HG02642 (cell line): ENCODE data around the gene NCS1.
A peak's percentile ranks its signal among the peaks of the same experiment; 100 is the strongest.

ENCODE experiments used
- ATAC-seq: cut with Tn5 transposase; IDR thresholded peaks from one replicate; pipeline ENCODE4 v1.9.1; 2021; ENCODE audit warnings: mild to moderate bottlenecking; ENCODE audit not compliant: unreplicated experiment, poor library complexity

NCS1 gene

DNA sequence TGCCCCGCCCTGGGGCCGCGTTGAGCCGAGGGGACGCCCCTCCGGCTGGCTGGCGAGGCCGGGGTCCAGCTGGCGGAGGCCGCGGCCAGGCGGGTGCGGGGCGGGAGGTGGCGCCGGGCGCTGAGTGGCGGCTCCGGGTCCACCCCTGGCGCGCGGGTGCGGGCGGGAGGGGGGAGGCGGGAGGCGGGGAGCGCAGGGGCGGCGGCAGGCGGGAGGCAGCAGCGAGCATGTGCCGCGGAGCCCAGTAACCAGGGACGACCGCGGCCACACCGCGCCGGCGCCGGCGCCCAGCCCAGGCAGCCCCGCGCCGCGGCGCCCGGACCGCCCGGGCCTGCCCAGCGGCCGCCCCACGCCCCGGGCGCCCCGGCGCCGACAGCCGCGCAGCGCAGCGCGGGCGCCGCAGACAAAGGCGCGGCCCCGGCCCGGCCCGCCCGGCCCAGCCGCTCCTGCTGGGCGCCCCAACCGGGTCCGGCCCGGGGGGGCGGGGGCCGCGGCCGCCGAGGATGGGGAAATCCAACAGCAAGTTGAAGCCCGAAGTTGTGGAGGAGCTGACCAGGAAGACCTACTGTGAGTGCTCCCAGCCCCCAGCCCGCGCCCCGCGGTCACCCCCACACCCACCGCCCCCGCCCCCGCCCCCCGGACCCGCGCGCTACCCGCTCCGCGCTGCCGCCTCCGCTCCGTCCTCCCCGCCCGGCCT lies at the start of gene NCS1:
TSS of gene NCS1 (plus strand) at position 244 of the 697 bp plus-strand sequence. CDS start at position 504, 260 bp downstream.
- no peak for ATAC-seq

DNA sequence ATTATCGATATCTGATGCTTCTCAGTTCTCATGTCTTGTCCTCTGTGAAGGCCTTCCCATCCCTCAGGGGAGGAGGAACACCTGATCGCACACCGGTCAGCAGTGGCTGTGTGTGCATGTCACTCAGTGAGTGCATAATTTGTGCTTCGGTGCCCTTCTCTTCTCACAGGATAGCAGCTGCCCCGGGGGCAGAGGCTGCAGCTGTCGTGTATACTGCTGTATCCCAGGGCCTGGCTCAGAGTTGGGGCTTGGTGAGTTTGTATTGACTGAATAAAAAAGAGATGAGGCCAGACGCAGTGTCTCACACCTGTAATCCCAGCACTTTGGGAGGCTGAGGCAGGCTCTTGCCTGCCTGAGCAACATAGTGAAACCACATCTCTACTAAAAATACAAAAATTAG lies 49.7 kb upstream of the NCS1 start:
- no peak for ATAC-seq

DNA sequence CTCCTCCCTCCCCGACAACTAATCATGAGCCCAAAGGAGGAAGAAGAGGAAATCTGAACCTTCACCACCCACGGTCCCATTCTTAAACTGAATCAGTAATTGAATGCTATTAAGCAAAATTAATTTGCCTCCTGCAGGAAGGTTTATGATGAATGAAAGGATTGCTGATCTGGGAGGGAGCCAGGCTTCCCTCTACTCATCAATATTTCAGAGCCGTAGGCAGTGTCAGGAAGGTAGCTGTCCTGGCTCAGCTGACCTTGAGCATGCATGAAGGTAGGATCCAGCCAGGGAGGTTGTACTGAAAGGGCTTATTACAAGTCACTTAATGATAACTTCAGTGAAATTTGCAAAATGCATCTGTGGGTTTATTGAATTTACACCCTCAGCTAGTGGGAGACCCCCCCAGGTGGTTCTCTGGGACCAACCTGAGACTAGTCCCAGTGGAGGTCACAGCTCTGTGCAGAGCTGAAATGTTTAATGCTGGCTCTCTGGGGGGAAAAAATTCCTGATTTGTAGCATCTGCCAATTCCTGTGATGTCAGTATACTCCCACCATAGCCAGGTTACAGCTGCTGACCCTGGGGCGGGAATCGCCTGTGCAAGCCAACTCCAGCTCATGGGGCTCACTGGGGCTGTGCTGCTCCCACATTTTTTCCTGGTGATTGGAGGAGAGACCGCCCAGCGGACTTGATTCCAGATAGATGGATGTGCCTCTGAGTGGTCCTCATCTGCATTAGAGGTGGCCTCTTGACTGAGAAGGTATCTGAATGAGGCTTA lies 47.9 kb upstream of the NCS1 start:
- no peak for ATAC-seq

DNA sequence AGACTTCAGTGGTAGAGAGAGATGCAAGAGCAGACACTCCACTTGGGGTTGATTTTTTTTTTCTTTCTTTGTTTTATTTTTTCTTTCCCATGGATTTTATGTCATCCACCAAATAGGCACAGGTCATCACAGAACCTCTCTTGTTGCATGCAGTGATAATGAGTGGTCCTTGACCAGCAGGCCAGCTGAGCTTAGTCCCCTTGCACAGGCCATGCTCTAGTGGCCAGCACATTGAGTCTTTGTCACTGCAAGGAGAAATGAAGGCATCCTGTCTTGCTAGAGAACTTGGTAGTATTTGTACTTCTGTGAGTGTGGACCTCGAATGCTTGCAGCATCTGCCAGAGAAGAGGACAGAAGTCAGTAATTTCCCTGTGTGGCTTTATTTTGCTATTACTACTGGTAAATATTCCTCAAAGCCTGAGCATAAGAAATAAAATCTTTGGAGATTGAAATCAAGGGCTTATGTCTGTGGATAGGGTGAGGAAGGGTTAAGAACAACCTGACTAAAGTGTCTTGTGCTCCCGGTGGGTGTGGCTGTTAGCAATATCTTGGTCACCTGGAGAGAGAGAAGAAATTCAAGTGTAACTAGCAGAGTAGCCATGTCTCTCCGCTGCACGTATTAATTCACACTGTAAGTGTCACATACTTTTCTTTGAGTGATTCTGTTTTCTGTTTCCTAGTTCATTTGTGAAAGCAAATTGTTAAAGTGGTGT lies 45.3 kb upstream of the NCS1 start:
- ATAC-seq: no peak

DNA sequence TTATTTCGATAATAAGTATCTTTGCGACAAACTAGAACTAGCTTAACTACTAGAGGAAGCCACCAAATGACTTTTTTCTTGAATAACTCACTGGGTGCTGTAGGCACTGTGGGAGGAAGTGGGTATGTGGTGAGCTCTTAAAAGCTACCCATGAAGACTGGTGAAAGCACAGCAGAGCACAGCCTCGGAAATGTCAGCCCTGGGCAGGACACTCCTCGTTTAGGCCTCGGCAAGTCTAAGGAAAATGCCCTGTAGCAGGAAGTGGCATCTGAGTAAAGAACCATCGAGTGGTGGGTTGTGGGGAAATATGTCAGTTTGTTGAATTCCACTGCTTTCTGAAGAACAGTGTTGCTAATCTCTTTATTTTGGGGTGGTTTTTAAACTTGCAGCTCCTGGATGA lies 44.0 kb upstream of the NCS1 start:
- ATAC-seq: peak; percentile 45

DNA sequence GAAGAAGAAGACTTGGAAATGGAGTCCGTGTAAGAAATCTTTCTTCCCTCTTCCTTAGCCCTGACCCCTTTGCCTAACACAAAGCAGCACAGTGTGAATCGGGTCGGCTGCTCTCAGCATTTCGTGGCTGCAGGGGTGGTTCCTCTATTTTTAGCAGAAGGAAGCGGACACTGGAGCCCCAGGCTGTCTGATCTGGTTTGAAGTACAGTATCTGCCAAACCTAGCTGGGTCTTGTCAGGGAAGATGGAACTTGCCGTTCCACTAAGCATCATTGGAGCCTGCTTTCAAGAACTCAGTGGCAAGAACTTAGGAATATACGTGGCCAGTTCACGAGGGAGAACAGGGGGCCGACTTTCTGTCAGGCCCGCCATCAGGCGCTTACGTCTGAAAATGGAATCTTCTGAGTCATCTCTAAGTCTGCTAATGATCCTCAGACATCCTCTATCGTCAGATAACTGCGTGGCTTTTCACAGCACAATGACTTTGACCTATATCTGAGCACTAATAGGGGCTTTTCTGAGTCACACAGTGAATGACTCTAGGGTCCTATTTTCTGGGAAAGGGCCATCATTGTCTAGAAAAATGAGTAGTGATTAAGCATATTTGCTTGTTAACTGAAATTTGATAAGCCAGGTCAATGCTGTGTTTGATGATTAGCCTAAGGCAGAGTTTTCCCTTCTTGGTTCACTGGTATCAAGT lies 43.3 kb upstream of the NCS1 start:
- ATAC-seq: peak; percentile 69

DNA sequence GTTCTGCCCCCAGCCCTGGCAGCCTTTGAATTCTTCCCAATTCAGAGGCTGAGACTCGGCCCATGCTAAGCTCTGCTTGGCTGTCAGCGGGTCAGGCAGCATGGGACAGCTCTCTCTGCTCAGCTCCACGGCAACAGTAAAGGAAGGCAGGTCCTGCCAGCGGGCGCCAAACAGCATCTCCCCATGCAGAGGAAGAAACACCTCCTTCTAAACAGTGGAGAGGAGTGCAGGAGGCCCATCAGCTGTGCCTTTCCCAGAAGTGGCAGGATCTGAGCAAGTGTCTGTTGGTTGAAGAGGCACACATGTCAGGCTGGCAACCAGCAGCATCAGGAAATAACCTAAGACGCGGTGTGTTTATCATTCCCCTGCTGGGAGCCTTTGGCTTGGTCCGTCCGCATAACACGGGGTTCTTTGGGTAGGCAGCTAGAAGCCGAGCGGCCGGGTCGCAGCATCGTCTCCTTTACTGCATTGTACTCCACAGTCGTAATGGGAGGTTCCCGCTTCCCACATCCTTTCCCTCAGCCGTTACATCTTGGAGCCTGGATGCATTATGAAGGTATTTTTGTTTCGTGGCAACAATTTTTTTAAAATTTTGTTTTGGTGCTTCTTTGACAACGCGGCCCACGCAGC lies 42.7 kb upstream of the NCS1 start:
- ATAC-seq: no peak

DNA sequence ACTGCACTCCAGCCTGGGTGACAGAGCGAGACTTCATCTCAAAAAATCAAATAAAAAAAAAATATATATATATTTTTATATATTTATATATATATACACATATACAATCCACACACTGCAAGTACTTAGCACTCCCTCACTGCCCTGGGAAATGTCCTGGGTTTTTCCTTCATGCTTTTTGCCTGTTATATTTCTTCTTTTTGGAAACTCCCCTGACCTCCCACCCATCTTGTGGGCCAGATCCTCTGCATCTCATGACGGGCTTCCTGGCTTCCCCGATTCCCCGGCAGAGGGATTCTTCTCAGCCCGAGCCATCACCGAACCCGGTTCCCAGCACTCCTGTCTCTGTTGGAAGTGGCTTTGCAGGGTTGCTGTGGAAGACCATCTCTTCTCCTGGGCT lies 39.5 kb upstream of the NCS1 start:
- ATAC-seq: no peak

DNA sequence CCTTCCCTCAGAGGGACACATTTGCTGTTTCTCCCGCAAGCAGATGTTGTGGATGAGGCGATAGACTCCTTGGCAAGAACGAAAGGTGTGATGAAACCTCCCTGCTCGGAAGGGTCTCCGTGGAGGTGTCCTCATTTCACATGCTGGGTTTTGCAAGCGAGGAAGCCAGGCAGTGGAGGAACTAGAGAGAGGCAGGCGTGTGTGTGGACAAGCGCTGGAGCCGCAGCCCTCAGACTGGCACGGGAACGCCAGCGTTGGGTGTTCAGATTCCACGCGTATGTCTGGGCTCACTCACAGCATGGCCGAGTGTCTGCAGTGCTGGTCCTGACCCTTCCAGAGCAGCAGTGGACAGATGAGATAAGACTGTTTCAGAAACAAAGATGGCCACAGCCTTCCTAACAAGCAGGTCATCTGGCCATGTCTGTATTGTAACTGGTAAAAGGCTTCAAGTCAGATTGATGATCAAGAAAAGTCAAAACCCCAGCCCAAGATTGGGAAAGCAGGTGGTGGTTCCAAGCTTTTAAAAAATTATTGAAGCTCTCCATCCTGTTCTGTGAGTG lies 35.0 kb upstream of the NCS1 start:
- ATAC-seq: no peak

DNA sequence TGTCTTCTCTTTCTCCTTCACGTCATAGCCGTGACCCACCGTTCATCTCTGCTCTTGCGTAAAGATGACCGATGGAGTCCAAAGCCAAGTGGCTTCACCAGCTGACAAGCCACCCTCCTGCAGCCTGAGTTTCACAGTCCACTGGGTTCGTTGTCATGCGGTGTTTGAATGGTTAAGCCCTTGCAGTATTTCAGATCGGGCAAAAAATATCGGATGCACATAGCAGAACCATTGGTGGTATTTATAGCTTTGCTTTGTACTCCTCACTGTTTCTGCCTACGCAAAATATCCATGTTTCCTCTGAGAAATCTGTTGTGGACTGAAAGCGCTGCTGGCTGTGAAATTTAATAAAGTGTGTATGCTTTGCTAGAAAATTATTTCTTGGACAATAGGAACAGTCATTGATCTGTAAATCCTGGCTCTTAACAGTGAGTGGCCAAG lies 34.5 kb upstream of the NCS1 start:
- no peak for ATAC-seq

DNA sequence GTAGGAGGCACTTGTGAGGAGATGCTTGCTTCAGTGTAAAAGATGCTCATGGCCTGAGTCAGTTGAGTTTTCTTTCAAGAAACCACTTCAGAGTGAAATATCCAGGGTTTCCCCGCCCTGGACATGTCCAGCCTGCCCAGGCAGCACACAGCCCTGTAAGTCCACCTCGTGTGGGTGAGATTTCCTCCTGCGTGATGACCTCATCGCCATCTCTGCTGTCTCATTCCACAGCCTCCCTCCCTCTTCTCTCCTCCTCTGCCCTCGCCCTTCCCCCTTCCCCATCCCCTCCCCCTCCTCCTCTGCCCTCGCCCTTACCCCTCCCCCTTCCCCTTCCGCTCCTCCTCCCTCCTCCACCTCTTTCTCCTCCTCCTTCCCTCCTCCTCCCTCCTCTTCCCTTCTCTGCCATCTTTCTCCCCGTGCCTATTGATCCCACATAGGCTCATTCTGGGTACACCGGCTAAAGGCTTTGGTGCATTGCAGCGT lies 34.0 kb upstream of the NCS1 start:
- no peak for ATAC-seq

DNA sequence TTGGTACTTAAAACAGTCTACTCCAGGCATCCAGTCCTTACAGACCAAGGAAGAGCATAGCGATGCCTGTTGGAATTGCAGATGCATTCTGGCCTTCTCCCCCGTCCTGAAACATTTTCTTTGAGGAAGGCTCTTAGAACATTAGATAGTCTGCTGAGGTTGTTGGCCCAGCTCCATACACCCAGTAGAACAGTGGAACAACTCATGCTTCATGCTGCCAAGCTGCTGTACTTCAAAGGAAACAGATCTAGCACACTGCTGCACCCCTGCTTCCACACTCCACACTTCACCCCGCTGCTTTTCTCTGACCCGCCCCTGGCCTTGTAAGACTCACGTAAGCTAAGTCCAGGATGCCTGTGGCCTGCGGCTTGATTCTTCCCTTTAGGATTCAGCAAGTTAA lies 33.4 kb upstream of the NCS1 start:
- ATAC-seq: no peak

DNA sequence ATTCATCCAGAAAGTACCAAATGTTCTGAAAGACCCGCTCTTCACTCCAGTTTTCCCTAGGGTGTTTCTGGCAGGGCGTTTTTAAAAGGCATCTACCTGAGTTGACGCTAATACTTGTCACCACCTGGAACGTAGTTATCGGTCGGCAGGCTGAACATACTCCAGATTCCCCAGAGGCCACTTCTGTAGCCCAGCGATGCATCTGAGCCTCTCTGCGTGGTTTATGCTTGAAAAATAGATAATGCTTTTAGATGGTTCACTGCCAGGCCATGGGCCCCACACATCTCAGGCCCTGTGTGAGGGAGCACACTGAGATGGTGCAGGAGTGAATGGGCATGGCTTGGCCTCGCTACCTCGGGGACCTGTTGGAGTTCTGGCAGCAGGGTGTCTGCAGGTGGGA lies 33.0 kb upstream of the NCS1 start:
- no peak for ATAC-seq

DNA sequence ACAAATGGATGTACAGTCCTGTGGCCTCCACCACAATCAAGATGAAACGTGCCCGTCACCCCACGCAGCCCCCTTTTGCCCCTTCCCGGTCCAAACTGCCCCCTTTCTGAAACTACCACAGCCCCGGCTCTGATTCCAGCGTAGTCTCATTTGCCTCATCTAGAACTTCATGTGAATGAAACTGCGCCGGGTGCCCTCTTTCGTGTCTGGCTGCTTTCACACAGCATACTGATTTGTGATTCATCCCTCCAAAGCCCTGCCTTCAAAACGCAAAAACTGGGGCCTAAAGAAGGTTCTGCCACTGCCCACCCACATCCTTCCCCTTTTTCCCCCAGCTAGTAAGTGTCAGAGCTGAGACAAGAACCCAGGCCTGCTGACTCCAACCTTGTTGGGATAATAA lies 31.5 kb upstream of the NCS1 start:
- no peak for ATAC-seq

DNA sequence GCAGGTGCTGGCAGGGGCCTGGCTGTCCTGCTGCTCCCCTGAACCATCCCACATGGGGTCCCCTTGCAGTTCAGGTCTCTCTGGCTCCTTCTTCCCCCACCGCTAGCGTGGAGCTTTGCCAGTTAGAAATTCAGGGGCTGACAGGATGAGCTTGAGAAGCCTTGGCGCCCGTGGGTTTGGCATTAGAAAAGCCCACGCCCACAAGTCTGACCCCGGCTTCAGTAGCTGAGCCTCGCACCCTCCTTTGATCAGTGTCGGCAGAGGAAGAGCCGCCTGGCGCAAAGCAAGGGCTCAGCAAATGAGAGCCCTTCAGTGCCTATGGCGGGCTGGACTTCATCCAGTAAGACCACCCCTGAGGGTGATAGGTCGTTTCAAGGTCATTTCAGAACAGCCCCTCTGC lies 30.1 kb upstream of the NCS1 start:
- ATAC-seq: no peak

DNA sequence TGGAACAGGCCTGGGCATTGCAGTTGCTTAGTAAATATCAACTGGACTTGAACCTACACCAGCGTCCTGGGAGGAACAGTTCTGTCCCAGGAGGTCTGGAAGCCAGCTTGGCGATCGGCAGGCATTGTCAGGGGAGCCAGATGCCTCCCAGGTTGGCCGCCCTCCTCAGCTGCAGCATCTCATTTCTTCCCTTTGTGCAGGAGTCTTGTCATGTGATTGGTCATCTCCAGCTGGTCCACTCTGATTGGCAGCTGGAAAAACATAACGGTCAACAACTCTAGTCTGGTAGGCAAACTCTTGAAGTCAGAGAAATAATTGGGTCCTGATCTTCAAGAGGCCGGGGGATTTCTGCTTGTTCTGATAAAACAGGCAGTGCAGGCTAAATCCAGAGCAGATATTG lies 29.6 kb upstream of the NCS1 start:
- no peak for ATAC-seq

DNA sequence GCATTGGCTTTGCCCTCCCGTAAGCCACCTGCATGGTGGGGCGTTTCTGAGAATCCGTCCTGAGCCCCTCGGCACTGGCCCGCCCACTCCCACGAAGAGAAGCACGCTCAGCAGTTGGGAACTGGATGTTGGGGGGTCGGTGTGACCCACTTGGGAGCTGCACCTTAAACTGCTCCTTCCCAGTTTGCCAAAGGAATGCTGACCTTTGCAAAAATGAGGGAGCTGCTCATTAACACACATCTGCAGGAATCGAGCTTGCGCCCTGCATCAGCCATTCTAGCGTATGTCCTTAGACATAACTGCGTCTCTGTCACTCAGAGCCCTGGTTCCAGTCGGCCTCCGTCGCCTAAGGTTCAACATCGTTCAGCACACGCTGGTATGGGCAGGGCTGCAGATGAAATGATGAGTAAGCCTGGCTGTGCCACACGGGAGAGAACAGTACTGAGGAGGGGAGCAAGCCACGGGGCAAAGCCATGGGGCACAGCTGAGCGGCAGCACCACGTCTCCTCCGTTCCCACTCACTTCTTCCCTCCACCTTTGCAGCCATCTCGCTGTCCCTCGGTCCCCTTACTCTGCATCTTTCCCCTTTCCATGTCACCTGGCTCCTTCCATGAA lies 28.8 kb upstream of the NCS1 start:
- ATAC-seq: no peak

DNA sequence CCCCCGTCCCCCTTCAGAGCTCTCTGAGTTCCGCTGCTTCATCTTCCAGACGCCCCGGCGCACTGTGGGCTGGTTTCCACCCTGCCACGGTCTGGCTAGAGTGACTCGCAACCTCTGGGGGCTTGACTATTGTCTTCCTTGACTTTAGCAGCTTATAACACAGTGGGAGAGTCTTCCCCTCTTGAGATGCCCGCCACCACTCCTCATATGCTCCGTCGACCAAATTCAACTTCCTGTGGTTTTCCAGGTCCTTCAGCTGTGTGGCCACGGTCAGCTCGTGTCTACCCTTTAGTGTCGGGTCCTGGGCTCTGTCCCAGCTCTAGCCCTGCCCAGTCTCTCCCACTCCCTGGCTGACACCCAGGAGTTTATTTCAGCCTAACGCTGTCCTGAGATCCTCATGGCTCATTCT lies 28.2 kb upstream of the NCS1 start:
- ATAC-seq: no peak

DNA sequence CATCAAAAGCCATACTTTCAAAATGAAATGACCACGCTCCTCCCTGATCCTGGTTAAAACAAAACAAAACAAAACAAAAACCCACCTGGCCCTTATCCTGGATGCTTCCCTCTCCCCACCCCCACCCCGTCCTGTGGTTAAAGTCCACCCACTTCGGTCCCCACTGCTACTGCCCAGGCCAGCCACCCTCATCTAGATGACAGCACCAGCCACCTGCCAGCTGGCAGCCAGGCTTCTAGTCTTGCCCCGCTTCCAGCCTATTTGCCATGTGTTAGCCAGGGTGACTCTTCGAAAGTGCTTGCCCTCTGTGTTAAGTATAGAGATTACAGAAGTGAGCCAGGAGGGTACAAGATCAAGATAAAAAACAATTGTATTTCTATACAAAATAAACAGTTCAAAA lies 27.5 kb upstream of the NCS1 start:
- ATAC-seq: no peak
